HG03108 (cell line): Measurements from ENCODE around the gene DNTT.

Source experiments
- ATAC-seq: cut with Tn5 transposase; IDR thresholded peaks from one replicate; pipeline ENCODE4 v1.9.1; 2021; ENCODE audit warnings: moderate library complexity; ENCODE audit not compliant: unreplicated experiment

The DNTT gene

GRCh38 chr10:96339956-96340904, 36.0 kb downstream of the DNTT start:
- ATAC-seq: no peak

GRCh38 chr10:96341219-96342182, 37.3 kb downstream of the DNTT start:
- ATAC-seq: no peak

- no peak for ATAC-seq
Measured at GRCh38 chr10:96342402-96342801, 38.2 kb downstream of the DNTT start.

GRCh38 chr10:96344178-96344577, 39.9 kb downstream of the DNTT start:
- no peak for ATAC-seq

GRCh38 chr10:96345222-96345621, 41.0 kb downstream of the DNTT start:
- ATAC-seq: no peak

- no peak for ATAC-seq
Measured at GRCh38 chr10:96346295-96346694, 42.1 kb downstream of the DNTT start.

GRCh38 chr10:96352027-96352426, 47.8 kb downstream of the DNTT start:
- ATAC-seq: no peak

GRCh38 chr10:96352582-96352981, 48.3 kb downstream of the DNTT start:
- no peak for ATAC-seq

- ATAC-seq: no peak
Measured at GRCh38 chr10:96357038-96357620, 52.9 kb downstream of the DNTT start.

GRCh38 chr10:96358851-96359540, 54.8 kb downstream of the DNTT start, which contains the start of gene OPALIN:
Gene OPALIN (minus strand): TSS chr10:96359002. CDS start chr10:96358896, 106 bp downstream.
- no peak for ATAC-seq

GRCh38 chr10:96359616-96360015, 55.4 kb downstream of the DNTT start:
- no peak for ATAC-seq

- no peak for ATAC-seq
Measured at GRCh38 chr10:96360331-96360730, 56.1 kb downstream of the DNTT start.

GRCh38 chr10:96360766-96361165, 56.5 kb downstream of the DNTT start:
- ATAC-seq: no peak

GRCh38 chr10:96365571-96365970, 61.3 kb downstream of the DNTT start:
- ATAC-seq: no peak

- no peak for ATAC-seq
Measured at GRCh38 chr10:96366508-96366907, 62.3 kb downstream of the DNTT start.

- ATAC-seq: no peak
Measured at GRCh38 chr10:96367470-96367869, 63.2 kb downstream of the DNTT start.

GRCh38 chr10:96368971-96369370, 64.7 kb downstream of the DNTT start:
- no peak for ATAC-seq

GRCh38 chr10:96369890-96370583, 65.8 kb downstream of the DNTT start:
- no peak for ATAC-seq

- no peak for ATAC-seq
Measured at GRCh38 chr10:96370584-96371157, 66.4 kb downstream of the DNTT start.

- ATAC-seq: no peak
Measured at GRCh38 chr10:96371356-96371755, 67.1 kb downstream of the DNTT start.
